Keratinocyte (primary cell): ENCODE measurements around the gene TTYH1. TPM values are rescaled to one million over a fixed set of nuclear protein-coding genes. Genes with fewer than 3 reads are reported as not detected.

Experiments
- DNase-seq: peaks from one replicate; pipeline ENCODE4 v3.0.0-alpha.2; 2011; ENCODE audit warnings: low read depth, missing footprints, low spot score
- FAIRE-seq: peaks from 2 replicates; lab custom pipeline; 2011; peaks lifted over from hg19 to GRCh38; lab: Jason Lieb, UNC
- H2AFZ ChIP-seq: 2 replicates; pipeline ENCODE4 v1.6.0; 2012; ENCODE audit warnings: low read length, control low read depth, inconsistent platforms; ENCODE audit not compliant: control insufficient read depth
- H3K27ac ChIP-seq: 2 replicates; pipeline ENCODE4 v1.5.1; 2011; ENCODE audit warnings: low read length; ENCODE audit not compliant: control insufficient read depth, insufficient read depth
- H3K27me3 ChIP-seq: 3 replicates; pipeline ENCODE4 v1.6.0; 2011; ENCODE audit warnings: low read length; ENCODE audit not compliant: control insufficient read depth, insufficient read depth; ENCODE audit errors: extremely low read depth
- H3K36me3 ChIP-seq, 2 experiments: 2 replicates in 1 of 2; 3 replicates in 1 of 2; pipeline ENCODE4 v1.5.1; 2011; ENCODE audit warnings: low read length in 2 of 2, mild to moderate bottlenecking in 1 of 2; ENCODE audit not compliant: control insufficient read depth in 2 of 2, insufficient read depth in 2 of 2; ENCODE audit errors: extremely low read depth in 1 of 2
- H3K4me1 ChIP-seq: 3 replicates; pipeline ENCODE4 v1.5.1; 2011; ENCODE audit warnings: low read length; ENCODE audit not compliant: control insufficient read depth, insufficient read depth; ENCODE audit errors: extremely low read depth
- H3K4me2 ChIP-seq: 3 replicates; pipeline ENCODE4 v1.6.0; 2011; ENCODE audit warnings: low read depth, low read length; ENCODE audit not compliant: control insufficient read depth, insufficient read depth; ENCODE audit errors: extremely low read depth
- H3K4me3 ChIP-seq, 3 experiments: fragments of 200-600 bp in 1 of 3; sonication (generic) in 1 of 3; 2 replicates in 2 of 3; 3 replicates in 1 of 3; pipeline ENCODE4 v1.5.1; 2011 to 2016; ENCODE audit warnings: low read length in 3 of 3, mild to moderate bottlenecking in 3 of 3, control low read depth in 2 of 3, inconsistent platforms in 1 of 3, low read depth in 1 of 3, mixed read lengths in 1 of 3, mixed run types in 1 of 3, moderate library complexity in 1 of 3; ENCODE audit not compliant: control insufficient read depth in 2 of 3, insufficient read depth in 2 of 3; ENCODE audit errors: extremely low read depth in 1 of 3
- H3K79me2 ChIP-seq: 2 replicates; pipeline ENCODE4 v1.6.0; 2012; ENCODE audit warnings: low read length; ENCODE audit not compliant: control insufficient read depth, insufficient read depth
- H3K9ac ChIP-seq: 3 replicates; pipeline ENCODE4 v1.6.0; 2011; ENCODE audit warnings: low read length; ENCODE audit not compliant: control insufficient read depth, insufficient read depth; ENCODE audit errors: extremely low read depth
- H3K9me1 ChIP-seq: 3 replicates; pipeline ENCODE4 v1.6.0; 2011; ENCODE audit warnings: low read length; ENCODE audit not compliant: control insufficient read depth, insufficient read depth; ENCODE audit errors: extremely low read depth
- H3K9me3 ChIP-seq: 2 replicates; pipeline ENCODE4 v1.5.1; 2012; ENCODE audit warnings: low read depth, low read length; ENCODE audit not compliant: control insufficient read depth
- H4K20me1 ChIP-seq: 3 replicates; pipeline ENCODE4 v1.6.0; 2011; ENCODE audit warnings: low read length; ENCODE audit not compliant: control insufficient read depth, insufficient read depth; ENCODE audit errors: extremely low read depth
- EZH2 ChIP-seq: IDR thresholded peaks from one replicate; pipeline ENCODE4 v1.6.1; 2012; ENCODE audit warnings: inconsistent platforms, mild to moderate bottlenecking, low read length, moderate library complexity
- dilution Hi-C: fragments of 300-500 bp; cut with MboI; formaldehyde crosslinking; loops from one replicate; pipeline ENCODE4 v1.7.0; 2020; ENCODE audit warnings: low sequenced_read_pairs; ENCODE audit not compliant: extremely low pct_ligation_motif_present
- polyA plus RNA-seq, 5 experiments: library from polyadenylated mRNA; depleted of rRNA in 3 of 5; stranded (reverse) in 3 of 5; stranded (forward) in 1 of 5; unstranded in 1 of 5; fragments of >200 nt; gene quantifications; 1 replicate in 1 of 5; 2 replicates in 3 of 5; 3 replicates in 1 of 5; pipeline versions ENCODE4 v1.2.1 to v1.2.3, GENCODE V29; 2011 to 2012; ENCODE audit warnings: missing spikeins in 2 of 5, low read depth in 1 of 5, low replicate concordance in 1 of 5
- TF ChIP-seq, protein P1 (sequence below), 3 experiments: IDR thresholded peaks in 1 of 3; conservative IDR thresholded peaks in 1 of 3; optimal IDR thresholded peaks in 1 of 3; 2 replicates in 2 of 3; 3 replicates in 1 of 3; pipeline versions ENCODE3 to v1.5.1; 2011; ENCODE audit warnings: low read length in 3 of 3, mild to moderate bottlenecking in 3 of 3, moderate library complexity in 2 of 3, control low read depth in 1 of 3, inconsistent platforms in 1 of 3; ENCODE audit not compliant: insufficient read depth in 2 of 3; ENCODE audit errors: extremely low read depth in 1 of 3

Gene TTYH1
- polyA plus RNA-seq, 1 donor (not counting 4 experiments of a cell fraction or from before 2014, with no cell fraction given) = 0.13 TPM

DNA sequence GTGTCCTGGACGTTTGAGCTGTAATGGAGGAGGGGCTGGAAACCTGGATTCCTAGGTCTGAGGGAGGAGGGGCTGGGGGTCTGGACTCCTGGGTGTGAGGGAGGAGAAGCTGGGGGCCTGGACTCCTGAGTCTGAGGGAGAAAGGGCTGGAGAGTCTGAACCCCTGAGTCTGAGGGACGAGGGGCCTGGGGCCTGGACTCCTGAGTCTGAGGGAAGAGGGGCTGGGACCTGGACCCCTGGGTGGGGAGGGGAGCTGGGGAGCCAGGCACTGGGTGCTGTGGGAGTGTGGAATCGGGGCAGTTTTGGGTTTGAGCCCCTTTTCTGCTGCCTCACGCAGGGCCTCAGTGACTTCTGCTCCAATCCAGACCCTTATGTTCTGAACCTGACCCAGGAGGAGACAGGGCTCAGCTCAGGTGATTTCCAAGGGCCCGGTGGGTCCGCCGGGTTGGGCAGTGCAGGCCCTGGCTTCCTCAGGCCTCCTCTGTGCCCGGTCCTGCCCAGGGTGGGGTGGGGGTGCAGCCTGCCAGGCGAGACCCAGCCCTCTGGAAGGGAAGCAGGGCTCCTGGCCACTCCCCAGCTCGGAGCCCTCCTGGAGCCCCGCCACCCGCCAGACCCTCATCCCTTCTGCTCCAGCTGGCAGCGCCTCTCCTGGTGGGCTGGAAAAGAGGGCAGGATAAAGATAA lies 14.4 kb downstream of the TTYH1 start:
- Histone ChIP-seq H3K4me1 (peaks cover 19% of the 10 kb centered on the region), H3K9ac (no peak overlapping the region), H2AFZ (no peak overlapping the region), H4K20me1 (no peaks in the 10 kb centered on the region), H3K4me2 (no peak overlapping the region), H3K4me3 (no peak overlapping the region), H3K9me1 (no peaks in the 10 kb centered on the region), H3K79me2 (no peaks in the 10 kb centered on the region), H3K27me3 (peaks cover 20% of the 10 kb centered on the region), H3K27ac (no peak overlapping the region), H3K9me3 (no peaks in the 10 kb centered on the region), H3K36me3 (no peaks in the 10 kb centered on the region)
- dilution Hi-C loops = no loop called here
- DNase-seq (no peak), FAIRE-seq (no peak)
- no peak for TF ChIP-seq EZH2
- TF ChIP-seq, protein P1, sequence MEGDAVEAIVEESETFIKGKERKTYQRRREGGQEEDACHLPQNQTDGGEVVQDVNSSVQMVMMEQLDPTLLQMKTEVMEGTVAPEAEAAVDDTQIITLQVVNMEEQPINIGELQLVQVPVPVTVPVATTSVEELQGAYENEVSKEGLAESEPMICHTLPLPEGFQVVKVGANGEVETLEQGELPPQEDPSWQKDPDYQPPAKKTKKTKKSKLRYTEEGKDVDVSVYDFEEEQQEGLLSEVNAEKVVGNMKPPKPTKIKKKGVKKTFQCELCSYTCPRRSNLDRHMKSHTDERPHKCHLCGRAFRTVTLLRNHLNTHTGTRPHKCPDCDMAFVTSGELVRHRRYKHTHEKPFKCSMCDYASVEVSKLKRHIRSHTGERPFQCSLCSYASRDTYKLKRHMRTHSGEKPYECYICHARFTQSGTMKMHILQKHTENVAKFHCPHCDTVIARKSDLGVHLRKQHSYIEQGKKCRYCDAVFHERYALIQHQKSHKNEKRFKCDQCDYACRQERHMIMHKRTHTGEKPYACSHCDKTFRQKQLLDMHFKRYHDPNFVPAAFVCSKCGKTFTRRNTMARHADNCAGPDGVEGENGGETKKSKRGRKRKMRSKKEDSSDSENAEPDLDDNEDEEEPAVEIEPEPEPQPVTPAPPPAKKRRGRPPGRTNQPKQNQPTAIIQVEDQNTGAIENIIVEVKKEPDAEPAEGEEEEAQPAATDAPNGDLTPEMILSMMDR (optimal IDR thresholded peaks at IDR 0.05 in 1 of 3, IDR thresholded peaks at IDR 0.05 in 1 of 3, conservative IDR thresholded peaks at IDR 0.05 in 1 of 3; ENCODE audit: extremely low read depth in 1 of 3, insufficient read depth in 2 of 3, low read length in 3 of 3) = no peak

DNA sequence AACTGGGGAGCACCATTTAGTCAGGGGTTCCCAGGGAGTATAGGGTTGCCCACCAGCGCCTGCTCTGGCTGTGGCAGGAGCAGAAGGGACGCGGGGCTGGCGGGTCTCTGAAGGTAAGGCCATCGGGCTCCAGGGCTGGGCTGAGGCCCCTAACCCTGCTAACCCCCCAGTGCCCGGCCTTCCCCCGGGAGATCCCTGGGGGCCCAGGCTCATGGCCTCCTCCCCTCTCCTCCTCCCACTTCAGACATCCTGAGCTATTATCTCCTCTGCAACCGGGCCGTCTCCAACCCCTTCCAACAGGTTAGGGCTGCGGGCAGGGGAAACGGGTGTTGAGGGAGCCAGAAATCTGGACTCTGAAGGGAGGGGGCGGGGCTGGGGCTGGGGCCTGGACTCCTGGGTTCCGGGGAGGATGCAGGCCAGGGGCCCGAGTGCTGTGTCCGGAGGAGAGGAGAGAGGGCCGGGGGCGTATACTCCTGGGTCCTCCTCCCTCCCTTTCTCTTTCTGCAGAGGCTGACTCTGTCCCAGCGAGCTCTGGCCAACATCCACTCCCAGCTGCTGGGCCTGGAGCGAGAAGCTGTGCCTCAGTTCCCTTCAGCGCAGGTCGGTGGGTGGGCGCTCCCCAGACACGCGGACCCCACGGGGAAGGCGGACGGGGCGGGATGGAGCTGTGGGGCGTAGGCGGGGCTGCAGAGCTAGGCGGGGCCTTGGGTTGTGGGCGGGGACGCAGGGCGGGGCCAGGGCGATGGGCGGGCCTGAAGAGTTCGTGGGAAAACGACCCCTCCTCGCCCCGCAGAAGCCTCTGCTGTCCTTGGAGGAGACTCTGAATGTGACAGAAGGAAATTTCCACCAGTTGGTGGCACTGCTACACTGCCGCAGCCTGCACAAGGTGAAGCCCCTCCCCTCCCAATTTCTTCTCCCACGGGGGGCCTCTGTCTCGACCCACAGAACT lies 15.3 kb downstream of the TTYH1 start:
- Histone ChIP-seq H3K9me3 (no peaks in the 10 kb centered on the region), H3K36me3 (no peaks in the 10 kb centered on the region), H4K20me1 (no peaks in the 10 kb centered on the region), H3K79me2 (no peaks in the 10 kb centered on the region), H3K27ac (no peak overlapping the region), H3K27me3 (peaks cover 20% of the 10 kb centered on the region), H3K4me3 (peak overlapping the region in 2 of 3 experiments; percentile 4 to 25), H3K9ac (no peak overlapping the region), H3K9me1 (no peaks in the 10 kb centered on the region), H2AFZ (peak overlapping the region; percentile 37), H3K4me2 (peak overlapping the region; percentile 48), H3K4me1 (peaks cover 19% of the 10 kb centered on the region)
- TF ChIP-seq, protein P1 (optimal IDR thresholded peaks at IDR 0.05 in 1 of 3, IDR thresholded peaks at IDR 0.05 in 1 of 3, conservative IDR thresholded peaks at IDR 0.05 in 1 of 3; ENCODE audit: extremely low read depth in 1 of 3, insufficient read depth in 2 of 3, low read length in 3 of 3) = peak in 1 of 3 experiments; percentile 40
- TF ChIP-seq EZH2 = no peak
- no peak for DNase-seq
- FAIRE-seq = no peak
- dilution Hi-C loops = no loop called here
